ENCODE results near the gene GPR62. TPM values are rescaled to one million over a fixed set of nuclear protein-coding genes. Genes with fewer than 3 reads are reported as not detected.
A peak's percentile ranks its signal among the peaks of the same experiment; 100 is the strongest.
"Not testable (repeated sequence)": the region's sequence is repeated elsewhere in the genome, so short reads cannot be mapped to it uniquely, and the experiment has no call there.

GPR62 gene
- total RNA-seq, 6 experiments from 2014 or later: 0.18 to 0.37 TPM; not detected in 4

DNA sequence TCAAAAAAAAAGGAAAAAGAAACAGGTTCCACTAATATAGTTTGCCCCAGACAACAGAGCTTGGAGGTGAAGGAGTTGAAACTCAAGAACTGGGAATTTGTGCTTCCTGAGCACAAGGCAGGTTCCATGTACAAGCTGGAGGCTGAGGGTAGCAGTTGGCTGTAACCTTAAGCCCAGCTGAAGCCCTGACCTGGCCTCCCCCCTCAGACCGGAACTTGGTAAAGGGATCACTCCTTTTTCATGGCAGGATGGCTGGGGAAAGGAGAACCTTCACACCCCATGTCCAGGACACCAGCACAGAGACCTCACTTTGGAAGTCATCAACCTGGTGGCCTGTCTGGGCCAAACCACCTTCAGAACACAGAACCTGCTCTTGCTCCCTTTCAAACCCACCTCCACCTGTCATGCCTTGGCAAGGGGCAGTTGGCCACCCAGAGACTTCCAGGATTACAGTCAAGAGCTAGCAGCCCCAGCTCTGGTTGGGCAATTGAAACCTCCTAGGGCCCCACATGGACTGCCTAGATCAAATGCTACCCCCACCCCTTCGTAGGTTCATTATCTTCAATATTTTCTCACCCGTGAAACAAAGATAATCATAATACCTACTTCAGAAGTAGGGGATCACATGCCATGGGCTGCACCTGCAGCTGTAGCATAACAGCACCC is 37.0 kb downstream of the GPR62 start:
- Histone ChIP-seq H3K27me3 (no peaks in the 10 kb centered on the region), H3K36me3 (peaks cover 0 to 23% (median 8%) of the 10 kb centered on the region in 4 donors), H3K4me1 (peaks cover 0 to 12% (median 4%) of the 10 kb centered on the region in 4 donors), H3K9me3 (no peaks in the 10 kb centered on the region), H3K4me3 (no peak overlapping the region), H3K27ac (no peak overlapping the region)
- ATAC-seq: no peak
- TF ChIP-seq POLR2A (IDR thresholded peaks at IDR 0.05): no peak
- TF ChIP-seq, protein P1, sequence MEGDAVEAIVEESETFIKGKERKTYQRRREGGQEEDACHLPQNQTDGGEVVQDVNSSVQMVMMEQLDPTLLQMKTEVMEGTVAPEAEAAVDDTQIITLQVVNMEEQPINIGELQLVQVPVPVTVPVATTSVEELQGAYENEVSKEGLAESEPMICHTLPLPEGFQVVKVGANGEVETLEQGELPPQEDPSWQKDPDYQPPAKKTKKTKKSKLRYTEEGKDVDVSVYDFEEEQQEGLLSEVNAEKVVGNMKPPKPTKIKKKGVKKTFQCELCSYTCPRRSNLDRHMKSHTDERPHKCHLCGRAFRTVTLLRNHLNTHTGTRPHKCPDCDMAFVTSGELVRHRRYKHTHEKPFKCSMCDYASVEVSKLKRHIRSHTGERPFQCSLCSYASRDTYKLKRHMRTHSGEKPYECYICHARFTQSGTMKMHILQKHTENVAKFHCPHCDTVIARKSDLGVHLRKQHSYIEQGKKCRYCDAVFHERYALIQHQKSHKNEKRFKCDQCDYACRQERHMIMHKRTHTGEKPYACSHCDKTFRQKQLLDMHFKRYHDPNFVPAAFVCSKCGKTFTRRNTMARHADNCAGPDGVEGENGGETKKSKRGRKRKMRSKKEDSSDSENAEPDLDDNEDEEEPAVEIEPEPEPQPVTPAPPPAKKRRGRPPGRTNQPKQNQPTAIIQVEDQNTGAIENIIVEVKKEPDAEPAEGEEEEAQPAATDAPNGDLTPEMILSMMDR (IDR thresholded peaks at IDR 0.05): no peak
- WGBS (ENCODE audit: insufficient coverage, low coverage, low lambda C conversion rate, missing lambda C conversion rate): 81% methylated on average over 2 of the region's 3 CpGs
- intact Hi-C loops (cut with DNase I): no loop called here
- peak in 1 of 3 donors; percentile 33 for DNase-seq

GRCh38 chr3:51993657-51994056 is 38.5 kb downstream of the GPR62 start:
- H3K27me3 ChIP-seq; H3K9me3 ChIP-seq; H3K4me3 ChIP-seq; DNase-seq; ATAC-seq; intact Hi-C loops (cut with DNase I); H3K27ac ChIP-seq: not testable (repeated sequence)
- peaks cover 0 to 19% (median 8%) of the 10 kb centered on the region in 4 donors for H3K36me3 ChIP-seq
- peaks cover 0 to 12% (median 4%) of the 10 kb centered on the region in 4 donors for H3K4me1 ChIP-seq
- 100% methylated on average over 2 of the region's 13 CpGs for WGBS (ENCODE audit: insufficient coverage, low coverage, low lambda C conversion rate, missing lambda C conversion rate)

- DNase-seq: no peak
- Histone ChIP-seq H3K9me3 (no peaks in the 10 kb centered on the region), H3K27ac (peak overlapping the region in 2 of 3 donors; percentile 67 to 88), H3K36me3 (peaks cover 0 to 19% (median 8%) of the 10 kb centered on the region in 4 donors), H3K27me3 (no peaks in the 10 kb centered on the region), H3K4me3 (peak overlapping the region; percentile 63 to 93 (median 89)), H3K4me1 (peaks cover 0 to 12% (median 4%) of the 10 kb centered on the region in 4 donors)
- intact Hi-C loops (cut with DNase I): no loop called here
- 59% methylated on average over 2 of the region's 2 CpGs for WGBS (ENCODE audit: insufficient coverage, low coverage, low lambda C conversion rate, missing lambda C conversion rate)
- TF ChIP-seq POLR2A (IDR thresholded peaks at IDR 0.05): no peak
- TF ChIP-seq, protein P1 (IDR thresholded peaks at IDR 0.05): no peak
- ATAC-seq: no peak
Measured at GRCh38 chr3:51994530-51994929, 39.3 kb downstream of the GPR62 start.

DNA sequence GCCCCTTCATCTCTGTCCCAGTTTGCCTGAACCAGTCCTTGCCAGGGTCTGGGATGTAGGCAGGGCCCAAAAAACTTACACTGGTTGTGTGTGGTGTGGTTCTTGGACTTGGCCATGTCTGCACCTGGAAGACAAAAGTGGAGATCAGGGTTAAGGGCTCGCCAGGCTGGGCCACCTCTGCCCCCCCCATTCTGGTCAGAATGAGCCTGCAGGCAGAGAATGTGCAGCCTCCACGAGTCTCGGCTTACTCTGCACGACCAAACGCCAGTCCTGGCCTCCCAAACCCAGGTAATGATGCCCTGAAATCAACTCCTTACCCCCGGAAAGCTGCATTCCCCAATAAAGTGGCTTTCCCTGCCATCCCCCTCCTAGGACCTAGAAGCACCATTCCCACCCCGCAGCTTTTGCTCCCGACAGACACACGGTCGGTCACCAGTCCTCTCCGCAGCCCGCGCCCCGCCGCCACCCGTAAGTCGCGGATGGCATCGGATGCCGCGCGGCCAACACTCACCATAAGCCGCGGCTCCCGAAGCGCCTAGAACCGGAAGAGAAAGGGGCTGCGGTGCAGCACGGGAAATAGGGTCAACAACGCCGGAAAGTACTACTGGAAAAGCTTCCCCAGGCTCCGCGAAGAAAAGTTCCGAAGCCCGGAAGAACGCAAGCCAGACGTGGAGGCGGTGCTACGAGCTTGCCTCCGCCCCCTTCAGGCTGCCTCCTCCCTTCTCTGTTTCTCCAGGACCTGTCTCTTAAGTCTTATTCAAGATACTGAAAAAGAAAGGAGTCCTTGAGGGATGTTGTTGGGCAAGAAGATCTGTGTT is 40.4 kb downstream of the GPR62 start, which contains the start of gene RPL29:
RPL29 (minus strand) TSS at position 550 of the 818 bp plus-strand sequence; CDS start at position 116, 434 bp downstream.
- no peaks in the 10 kb centered on the region for H3K9me3 ChIP-seq
- ATAC-seq (peak; percentile 96 to 98 (median 96)), DNase-seq (peak; percentile 85 to 91 (median 90))
- peak; percentile 64 for TF ChIP-seq POLR2A (IDR thresholded peaks at IDR 0.05)
- TF ChIP-seq, protein P1 (IDR thresholded peaks at IDR 0.05): peak; percentile 12 to 48 (median 34)
- peaks cover 0 to 19% (median 8%) of the 10 kb centered on the region in 4 donors for H3K36me3 ChIP-seq
- peak within 1 kb of the TSS; percentile 67 to 93 (median 88) for H3K27ac ChIP-seq
- intact Hi-C loops (cut with DNase I): no loop called here
- H3K4me1 ChIP-seq: peaks cover 0 to 12% (median 4%) of the 10 kb centered on the region in 4 donors
- H3K27me3 ChIP-seq: no peaks in the 10 kb centered on the region
- peak within 1 kb of the TSS; percentile 63 to 93 (median 89) for H3K4me3 ChIP-seq
- WGBS (ENCODE audit: insufficient coverage, low coverage, low lambda C conversion rate, missing lambda C conversion rate): 0% methylated on average over 32 of the region's 40 CpGs
